Dedifferentiated amniotic fluid mesenchymal stem cell (primary cell): ENCODE data around the gene PRKCA.
"Not testable (repeated sequence)": the region's sequence is repeated elsewhere in the genome, so short reads cannot be mapped to it uniquely, and the experiment has no call there.

Experiments used
- DNase-seq: peaks from one replicate; pipeline ENCODE4 v3.0.0-alpha.2; 2016; ENCODE audit errors: extremely low spot score

PRKCA gene

DNA sequence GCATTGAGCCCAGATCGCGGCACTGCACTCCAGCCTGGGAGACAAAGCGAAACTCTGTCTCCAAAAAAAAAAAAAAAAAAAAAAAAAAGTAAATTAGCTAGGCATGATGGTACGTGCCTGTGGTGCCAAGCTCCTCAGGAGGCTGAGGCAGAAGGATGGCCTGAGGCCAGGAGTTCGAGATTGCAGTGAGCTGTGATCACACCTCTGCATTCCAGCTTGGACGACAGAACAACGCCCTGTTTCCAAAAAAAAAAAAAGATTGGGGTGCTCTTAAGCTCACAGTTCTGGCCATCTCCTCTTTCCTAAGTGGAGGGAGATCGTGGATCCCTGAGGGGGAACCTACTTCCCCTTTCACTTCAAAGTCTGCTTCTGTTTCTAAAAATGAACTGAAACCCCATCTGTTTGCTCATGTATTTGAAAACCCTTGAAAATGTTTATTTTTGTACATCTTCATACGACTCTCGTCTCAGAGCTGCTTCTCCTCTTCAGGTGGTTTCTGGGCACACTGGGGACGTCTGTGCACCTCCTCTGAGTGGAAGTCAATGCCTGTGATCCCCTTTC, 138.8 kb downstream of the PRKCA start:
- DNase-seq, result no peak

DNA sequence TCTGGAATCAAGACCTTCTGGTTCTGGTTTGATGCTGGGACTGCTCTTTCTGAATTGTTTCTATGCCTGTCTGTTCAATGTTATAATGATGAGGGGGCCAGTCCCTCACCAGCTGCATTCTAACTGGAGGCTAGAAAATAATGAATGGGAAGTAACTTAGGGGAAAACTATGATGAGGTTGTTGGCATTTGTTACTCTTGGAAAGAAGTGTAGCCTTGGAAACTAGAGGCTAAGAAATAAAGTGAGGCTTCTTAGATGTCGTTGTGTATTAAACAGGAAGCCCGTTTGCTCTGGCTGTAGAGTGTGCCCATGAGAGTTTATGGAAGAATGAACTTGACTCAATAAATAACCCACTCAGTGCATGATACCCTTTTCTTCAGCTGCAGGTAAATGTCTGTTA, 140.8 kb downstream of the PRKCA start:
- no peak for DNase-seq

DNA sequence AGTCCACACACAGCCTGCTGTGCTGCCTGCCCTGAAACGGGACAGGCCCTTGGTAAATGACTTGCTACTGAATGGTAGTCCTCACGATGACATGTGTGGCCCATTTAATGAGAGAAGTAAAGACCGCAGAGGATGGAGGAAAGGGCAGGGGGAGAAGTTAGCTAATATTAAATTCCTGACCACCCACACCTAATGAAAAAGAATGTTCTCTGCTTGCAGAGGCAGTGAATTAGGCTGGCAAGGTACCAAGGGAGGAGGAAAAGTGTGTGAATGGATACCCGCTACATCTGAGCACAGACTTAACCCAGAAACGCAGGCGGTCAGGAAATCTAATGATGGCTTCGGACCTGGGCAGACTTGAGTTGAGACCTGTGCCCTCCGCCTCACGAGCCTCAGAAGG, 141.2 kb downstream of the PRKCA start:
- no peak for DNase-seq

DNA sequence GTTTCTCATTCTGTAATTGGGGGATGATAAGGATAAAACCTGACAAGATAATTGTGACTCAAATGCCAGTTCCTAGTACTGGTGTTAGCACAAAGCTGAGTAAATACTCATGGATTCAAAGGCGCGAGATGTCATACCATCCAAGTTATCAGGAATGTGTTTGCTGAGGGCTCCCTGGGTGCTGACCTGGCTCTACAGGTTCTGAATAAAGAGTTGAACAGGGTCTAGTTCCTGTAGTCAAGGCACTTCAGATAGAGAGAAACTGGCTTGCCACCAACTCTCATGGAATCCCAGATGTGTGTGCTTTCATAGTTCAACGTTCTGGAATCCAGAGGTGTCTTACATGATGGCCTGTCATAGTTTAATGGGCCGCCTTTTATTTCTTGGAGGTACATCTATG, 141.6 kb downstream of the PRKCA start:
- DNase-seq, result no peak

DNA sequence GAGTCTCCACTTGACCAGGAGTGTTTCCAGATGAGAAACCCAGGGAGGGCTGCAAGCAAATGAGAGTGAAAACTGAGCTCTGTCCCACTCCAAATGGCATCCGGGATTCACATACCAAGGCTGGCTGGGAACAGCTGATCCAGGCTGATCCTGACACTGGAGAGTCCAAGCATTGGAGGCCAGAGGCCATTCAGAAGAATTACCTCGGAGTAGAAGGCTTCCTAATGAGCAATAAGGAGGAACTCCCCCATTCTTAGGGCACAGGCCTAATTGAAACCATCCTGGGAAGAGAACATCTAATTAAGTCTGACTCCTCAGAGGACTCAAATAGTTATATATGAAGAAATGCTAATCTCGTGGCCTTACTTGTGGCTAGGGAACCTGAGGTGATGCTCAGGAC, 142.8 kb downstream of the PRKCA start:
- DNase-seq, result peak; percentile 22

DNA sequence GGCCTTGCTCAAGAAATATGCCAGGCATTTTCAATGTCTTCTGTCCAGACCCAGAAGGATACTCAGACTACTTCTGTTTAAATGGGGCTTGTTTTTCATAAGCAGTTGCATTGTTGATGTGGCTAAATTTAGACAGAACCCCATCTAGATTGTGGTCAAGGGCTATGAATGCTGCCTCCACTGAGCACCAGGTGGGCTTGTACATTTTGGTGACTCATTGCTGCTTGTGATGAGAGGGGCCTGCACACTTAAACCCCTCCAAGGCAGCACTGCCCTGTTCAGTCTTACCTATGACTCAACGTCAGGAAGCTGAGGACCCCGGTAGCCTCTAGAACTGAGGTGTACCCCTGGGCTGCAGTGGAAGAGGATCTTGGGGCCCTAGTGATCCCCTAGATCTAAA, 144.0 kb downstream of the PRKCA start:
- no peak for DNase-seq

DNA sequence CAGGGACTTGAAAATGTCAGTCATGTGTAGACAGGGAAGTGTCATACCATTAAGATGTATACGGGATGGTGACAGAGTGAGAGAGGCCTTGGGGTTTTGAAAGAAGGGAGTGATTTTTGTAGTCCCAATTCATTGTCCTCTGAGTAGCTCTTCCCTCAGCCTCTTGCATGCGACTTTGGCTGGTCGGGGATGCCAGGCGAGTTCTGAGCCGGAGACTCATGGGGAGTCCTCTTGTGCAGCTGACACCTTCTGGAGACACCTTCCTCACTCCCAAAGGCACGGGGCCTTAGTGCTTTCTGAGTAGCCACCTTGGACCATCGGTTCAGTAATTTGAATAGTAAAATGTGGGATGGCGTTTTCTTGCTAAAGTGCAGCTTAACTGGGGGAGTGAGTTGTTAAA, 144.7 kb downstream of the PRKCA start:
- DNase-seq, result no peak

DNA sequence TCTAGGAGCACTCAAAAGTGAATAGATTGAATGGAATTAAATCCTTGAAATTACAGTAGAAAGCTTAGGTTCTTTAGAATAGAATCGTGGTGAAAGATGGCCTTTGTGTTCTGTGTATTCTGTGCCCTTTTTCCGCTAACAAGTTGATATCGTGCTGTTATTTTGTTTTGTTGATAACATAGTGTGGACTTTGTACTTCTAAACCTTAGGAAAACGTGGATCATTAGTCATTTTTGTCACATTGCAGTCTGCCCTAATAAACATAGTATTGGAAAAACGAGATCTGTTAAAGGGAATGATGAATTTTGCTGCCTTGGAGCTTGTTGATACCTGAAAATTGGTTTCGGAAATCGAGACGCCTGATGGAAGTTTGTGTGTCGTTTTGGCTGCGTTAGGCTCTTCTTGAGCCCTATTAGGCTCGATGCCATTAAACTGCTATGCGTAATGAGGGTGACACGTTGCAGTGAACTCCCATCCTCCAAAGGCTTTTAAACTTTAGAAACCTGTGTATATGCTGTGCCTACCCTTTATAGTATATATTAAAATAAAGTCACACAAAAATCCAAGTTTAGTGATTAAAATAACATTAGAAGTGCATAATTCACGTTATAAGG, 145.7 kb downstream of the PRKCA start:
- DNase-seq, result no peak

DNA sequence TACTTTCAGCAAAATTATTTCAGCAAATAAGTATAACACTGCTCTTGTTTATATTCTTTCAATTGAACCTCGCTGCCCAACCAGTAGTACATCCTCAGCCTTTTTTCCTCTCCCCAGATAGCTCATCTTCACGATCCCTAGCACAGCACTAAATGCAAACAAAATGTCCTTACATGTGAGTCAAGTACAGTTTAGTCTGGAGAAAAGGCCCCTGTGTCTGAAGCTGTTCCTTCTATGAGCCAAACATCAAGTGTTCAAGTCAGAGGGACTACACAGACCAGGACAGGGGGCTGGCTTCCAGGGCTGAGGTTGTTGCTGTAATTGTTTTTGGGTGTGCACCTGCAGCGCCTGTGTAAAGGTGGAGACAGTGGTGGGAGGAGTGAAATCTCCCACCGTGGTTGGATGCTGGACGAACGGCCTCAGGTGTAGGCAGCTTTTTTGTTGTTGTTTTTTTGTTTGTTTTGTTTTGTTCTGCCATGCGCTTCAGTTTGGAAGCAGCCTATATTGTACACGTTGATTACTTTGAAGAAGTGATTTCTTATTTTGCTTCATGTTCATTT, 147.1 kb downstream of the PRKCA start:
- DNase-seq, result no peak

DNA sequence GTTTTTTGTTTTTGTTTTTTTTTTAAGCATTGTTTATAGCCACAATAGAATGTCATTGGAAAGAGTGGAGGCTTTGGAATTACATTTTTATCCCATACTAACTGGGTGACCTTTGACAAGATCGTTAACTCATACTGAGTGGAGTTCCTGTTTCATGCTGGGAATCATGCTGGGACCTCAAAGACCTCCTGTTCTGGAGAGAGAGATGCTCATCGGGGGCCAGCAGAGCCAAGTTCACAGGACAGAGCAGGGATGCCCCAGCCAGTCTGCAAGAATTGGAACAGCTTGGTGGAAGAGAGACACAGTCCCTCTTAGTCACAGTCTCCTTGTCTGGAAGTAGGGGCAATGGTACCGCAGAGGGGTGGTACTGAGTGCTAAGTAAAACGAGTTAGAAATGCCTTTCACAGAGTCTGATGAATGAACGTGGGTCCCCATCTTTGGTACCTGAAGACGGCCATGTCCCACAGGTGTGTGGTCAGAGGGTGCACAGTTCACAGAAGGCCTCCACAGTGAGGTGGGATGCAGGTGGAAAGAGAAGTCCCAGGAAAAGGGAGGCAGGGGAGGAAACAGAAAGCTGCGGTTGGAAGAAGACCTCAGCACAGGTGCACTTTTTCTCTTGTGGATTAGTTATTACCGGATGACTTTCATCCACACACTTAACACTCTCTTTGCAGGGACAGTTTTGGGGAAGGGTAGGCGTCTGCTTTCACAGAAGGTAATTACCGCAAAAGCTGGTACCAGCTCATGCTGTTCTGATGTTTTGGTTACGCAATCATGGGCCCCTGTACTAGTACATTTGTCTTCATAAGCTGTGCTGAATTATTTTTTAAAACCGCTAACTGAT, 147.8 kb downstream of the PRKCA start:
- DNase-seq, result no peak

DNA sequence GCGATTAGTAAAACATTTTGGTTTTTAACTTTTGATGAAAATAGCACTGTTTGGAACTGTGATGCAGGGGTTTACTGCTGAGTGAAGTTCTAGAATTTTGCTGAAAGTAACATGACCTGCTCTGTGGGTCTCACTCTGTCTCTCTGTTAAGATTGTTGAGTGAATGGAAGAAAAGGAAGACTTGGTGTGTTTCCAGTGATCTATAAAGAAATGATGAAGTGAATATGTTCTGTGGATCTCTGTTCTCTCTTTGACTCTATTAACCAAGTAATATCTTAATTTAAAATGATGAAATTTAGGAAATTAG, 148.4 kb downstream of the PRKCA start:
- no peak for DNase-seq

DNA sequence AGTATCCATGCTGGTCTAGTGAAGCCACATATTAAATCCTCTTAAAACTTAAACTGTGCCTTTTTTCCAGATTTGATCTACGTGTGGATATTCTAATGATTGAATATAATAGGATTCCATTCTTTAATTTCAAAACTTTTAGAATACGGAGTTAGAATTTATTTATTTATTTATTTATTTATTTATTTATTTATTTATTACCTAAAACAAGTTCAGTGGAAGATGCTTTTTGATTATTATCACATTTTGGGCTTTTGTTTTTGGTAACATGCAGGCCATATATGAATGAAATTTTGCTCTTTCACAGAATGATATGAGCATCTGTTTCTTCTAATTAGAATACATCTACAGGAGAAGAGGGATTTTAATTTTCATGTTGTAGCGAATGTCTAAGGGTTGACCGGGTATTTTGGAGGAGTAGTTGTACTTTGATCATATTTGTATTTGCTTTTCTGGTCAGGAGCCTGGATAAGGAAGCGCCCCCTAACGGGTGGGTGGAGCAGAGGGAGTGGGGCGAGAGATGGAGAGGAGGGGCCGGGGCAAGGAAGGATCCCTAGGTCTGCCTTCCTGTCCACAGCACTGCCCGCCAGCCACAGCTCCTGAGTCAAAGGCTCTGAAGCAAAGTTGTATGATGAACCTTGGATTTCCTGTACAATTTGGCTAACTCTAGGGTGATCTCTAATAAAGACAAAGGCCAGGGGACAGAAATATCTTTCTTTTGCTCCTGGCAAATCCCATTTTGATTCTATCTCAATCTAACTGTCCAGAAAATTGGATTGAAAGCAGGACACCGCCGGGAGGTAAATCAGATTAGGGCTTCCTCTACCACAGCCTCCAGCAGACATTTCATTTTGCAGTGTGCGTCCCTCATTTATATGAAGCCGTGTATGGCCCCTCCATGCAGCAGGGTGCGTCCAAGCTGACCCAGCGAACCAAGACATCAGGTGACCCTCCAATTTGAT, 149.1 kb downstream of the PRKCA start:
- no peak for DNase-seq

DNA sequence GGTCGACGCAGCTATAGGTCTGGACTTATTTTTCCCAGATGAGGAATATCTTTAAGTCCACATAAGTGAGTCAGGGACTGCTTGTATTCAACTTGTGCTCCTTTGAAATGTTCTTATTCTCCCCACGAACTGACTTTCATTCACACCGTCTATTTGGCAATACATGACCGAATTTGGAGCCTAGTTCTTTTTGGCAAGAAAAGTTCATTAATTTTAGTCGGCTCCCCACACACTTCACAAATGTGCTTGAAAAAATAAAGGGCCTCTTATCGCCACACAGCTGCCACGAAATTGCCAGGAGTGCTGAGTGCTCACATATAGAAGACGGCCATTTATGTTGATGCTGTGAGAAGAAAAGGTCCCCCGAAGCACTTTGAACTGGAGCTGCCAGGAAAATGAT, 152.6 kb downstream of the PRKCA start:
- DNase-seq, result no peak

DNA sequence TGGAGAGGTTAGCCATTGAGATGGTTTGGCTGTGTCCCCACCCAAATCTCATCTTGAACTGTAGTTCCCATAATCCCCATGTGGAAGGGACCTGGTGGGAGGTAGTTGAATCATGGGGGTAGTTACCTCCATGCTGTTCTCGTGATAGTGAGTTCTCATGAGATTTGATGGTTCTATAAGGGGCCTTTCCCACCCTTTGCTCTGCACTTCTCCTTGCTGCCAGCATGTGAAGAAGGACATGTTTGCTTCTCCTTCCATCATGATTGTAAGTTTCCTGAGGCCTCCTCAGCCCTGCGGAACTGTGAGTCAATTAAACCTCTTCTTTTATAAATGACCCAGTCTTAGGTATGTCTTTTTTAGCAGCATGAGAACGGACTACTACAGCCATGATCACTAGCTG, 155.1 kb downstream of the PRKCA start:
- DNase-seq, result not testable (repeated sequence)

DNA sequence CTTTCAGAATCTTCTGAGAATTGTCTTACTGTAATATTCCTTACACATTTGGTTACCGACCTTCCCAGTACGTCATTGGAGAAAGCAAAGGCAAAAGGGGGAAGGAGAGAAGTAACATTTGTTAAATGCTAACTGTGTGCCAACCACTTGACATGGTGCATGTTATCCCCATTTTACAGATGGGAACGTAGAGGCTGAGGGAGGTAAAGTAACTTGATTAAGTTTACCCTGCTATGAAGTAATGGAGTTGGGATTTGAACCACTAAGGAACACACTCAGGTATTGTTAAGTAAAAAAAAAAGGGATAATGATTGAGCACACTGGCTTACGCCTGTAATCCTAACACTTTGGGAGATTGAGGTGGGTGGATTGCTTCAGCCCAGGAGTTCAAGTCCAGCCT, 156.4 kb downstream of the PRKCA start:
- DNase-seq, result no peak

DNA sequence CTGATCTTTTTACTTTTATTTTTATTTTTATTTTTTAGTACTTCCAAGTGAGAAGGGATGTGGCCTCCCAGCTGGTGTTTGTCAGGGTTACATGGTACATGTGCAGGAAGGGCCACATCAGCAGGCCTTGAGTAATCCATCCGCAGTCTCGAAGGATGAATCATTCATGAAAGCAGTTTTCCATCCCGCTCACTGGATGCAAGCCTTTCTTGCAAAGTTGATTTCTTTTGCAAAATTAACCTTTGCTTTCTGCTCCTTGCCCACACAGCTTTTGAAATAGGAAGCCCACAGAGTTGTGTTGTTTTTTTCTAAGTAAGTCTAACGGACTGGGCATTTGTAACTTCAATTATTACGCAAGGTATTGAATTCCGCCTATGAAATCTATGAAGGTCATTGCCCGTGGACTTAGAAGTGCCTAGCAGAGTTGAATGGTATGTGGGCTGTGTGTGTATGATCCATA, 157.4 kb downstream of the PRKCA start:
- peak; percentile 97 for DNase-seq

DNA sequence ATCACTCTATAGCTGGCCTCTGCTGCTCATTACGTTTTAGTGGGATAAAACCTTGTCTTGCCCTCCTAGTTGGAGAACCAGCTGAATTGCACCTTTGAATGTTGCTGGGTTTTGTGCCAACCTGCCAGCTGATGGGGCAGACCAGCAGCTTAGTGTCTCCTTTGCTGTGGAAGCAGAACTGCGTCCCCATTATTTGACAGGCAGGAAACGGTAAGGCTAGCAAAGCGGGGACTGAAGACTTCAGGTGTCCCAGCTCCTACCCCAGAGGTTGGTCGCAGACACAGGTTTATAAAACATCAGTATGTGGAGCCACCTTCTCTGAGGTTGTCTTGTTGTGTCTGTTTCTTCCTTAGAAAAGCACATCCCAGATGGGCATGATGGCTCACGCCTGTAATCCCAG, 158.1 kb downstream of the PRKCA start:
- DNase-seq, result no peak

DNA sequence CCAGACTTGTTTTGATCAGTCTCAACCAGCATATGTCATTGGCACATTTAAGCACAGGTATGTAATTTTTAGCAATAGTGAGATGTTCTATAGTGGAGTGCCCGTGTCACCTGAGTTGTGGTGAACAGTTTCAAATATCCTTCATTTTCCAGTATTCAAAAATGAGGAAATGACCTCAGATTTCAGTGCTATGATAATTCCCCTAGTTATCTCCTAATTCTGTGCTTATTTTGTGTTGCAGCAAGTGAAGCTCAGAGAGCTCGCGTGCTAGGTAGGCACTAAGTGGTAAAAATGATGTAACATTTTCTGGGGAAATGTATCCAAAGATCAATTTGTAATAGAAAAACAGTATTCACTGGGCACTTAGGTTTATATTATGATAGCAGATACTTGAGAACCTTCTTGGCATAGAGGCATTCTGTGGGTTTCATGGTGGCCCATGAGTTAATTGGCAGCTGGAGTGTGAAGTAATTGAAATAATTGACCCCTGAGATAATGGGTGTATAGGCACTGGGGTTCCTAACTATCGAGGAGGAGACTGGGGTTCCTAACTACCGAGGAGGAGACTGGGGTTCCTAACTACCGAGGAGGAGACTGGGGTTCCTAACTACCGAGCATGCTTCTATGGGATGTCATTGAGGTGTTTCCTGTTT, 159.1 kb downstream of the PRKCA start:
- no peak for DNase-seq

DNA sequence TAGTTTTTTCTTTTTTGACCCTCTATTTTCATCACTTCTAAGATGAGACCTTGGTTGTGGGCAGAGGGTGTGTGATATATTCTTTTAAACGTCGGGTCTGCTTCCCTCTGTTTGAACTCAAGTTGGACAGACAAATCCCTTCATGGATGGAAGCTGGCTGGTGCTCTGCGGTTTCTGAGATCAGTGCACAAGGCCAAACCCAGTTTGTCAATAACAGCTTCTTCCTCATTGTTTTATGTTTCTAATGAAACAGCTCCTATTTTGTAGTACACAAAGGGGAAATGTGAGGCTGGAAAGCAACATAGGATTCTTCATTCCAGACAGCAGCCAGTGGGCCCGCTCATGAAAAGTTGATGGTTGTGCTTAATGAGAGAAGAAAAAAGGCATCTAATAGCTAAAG, 159.6 kb downstream of the PRKCA start:
- DNase-seq, result no peak

DNA sequence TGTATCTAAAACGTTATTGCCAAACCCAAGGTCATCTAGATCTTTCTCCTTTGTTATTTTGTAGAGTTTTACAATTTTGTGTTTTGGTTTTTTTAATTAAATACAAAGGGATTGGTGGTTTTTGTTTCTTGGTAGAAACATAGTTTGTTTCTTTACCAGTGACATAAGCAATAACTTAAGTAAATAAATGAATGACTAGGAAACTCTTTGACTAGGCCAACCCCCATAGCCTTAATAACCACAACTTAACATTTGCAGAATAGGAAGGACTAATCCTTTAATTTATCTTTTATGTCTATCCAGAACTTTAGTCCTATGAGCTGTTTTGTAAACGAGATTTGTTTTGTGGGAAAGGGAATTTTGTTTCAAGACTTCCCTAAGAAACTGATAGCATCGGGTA, 162.5 kb downstream of the PRKCA start:
- DNase-seq, result no peak

DNA sequence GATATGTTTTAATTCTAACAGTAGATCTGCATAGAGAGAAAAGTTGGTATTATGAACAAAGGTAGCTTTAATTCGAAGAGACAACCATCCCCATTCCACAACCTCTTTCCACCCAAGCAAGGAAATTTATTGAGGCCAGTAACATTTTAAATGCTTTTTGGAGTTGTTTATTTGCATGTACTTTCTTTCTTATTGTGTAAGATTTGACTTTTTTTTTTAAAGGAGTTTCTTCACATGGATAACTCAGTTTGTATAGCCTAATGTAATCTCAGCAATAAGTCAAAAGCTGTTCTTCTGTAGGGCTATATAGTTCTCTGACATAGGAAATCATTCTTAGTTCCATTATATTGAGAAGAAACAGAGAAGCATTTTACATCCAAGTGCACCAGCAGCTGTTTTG, 163.3 kb downstream of the PRKCA start:
- no peak for DNase-seq
